Measurements from ENCODE around the gene PPP1R9A. TPM values are rescaled to one million over a fixed set of nuclear protein-coding genes. Genes with fewer than 3 reads are reported as not detected.

The PPP1R9A gene
- polyA plus RNA-seq, 3 donors, result not detected

DNA sequence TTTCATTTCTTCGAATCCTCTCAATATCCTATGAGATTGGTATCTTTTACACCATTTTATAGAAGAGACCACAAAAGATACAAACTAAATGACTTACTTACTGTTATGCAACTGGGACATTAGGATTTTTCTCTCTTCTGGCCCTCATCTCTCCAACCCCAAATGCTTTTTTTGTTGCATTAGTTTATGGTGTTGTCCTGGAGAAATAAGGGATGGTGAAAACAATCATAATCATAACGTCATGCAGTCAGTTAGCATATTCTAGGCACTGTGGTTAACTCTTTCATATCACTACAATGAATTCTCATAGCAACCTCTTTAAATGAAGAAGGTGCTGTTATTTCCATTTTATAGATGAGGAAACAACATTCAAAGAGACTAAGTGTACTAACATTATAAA is 312.3 kb downstream of the PPP1R9A start:
- H3K79me2 ChIP-seq (ENCODE audit: insufficient read depth, low read length), result no peaks in the 10 kb centered on the region
- Mint-ChIP-seq H3K9me3 (peaks cover 2 to 11% (median 8%) of the 10 kb centered on the region in 7 donors), H3K27me3 (ENCODE audit: low read depth in 3 of 3) (peaks cover 0 to 2% (median 0%) of the 10 kb centered on the region in 3 donors), H3K4me3 (no peak overlapping the region), H3K27ac (no peak overlapping the region), H3K4me1 (no peaks in the 10 kb centered on the region), H3K36me3 (no peaks in the 10 kb centered on the region)
- no peaks in the 10 kb centered on the region for H4K20me1 ChIP-seq (ENCODE audit: insufficient read depth, low read length)
- intact Hi-C loops (cut with micrococcal nuclease), result no loop called here
- DNase-seq, result no peak
- no peak overlapping the region for H3K4me3 ChIP-seq (replicated peaks in 1 of 3; ENCODE audit: low read depth in 2 of 3, low read length in 3 of 3)
- no peak overlapping the region for H3K4me2 ChIP-seq (replicated peaks; ENCODE audit: extremely low read depth, low read length, poor library complexity, severe bottlenecking)
- no peaks in the 10 kb centered on the region for H3K9me3 ChIP-seq (replicated peaks in 1 of 2; ENCODE audit: control insufficient read depth in 1 of 2, insufficient read depth in 1 of 2, low read length in 2 of 2)
- H3K27me3 ChIP-seq (ENCODE audit: control insufficient read depth in 2 of 2, insufficient read depth in 2 of 2, low read length in 2 of 2), result no peaks in the 10 kb centered on the region
- H3K9ac ChIP-seq (ENCODE audit: insufficient read depth, low read length, poor library complexity, severe bottlenecking), result no peak overlapping the region
- no peak overlapping the region for H2AFZ ChIP-seq (ENCODE audit: insufficient read depth, low read depth, low read length, poor library complexity, severe bottlenecking)
- no CpG with 5 or more reads among the region's 2 CpGs for WGBS (ENCODE audit: insufficient coverage)
- TF ChIP-seq, protein P1, sequence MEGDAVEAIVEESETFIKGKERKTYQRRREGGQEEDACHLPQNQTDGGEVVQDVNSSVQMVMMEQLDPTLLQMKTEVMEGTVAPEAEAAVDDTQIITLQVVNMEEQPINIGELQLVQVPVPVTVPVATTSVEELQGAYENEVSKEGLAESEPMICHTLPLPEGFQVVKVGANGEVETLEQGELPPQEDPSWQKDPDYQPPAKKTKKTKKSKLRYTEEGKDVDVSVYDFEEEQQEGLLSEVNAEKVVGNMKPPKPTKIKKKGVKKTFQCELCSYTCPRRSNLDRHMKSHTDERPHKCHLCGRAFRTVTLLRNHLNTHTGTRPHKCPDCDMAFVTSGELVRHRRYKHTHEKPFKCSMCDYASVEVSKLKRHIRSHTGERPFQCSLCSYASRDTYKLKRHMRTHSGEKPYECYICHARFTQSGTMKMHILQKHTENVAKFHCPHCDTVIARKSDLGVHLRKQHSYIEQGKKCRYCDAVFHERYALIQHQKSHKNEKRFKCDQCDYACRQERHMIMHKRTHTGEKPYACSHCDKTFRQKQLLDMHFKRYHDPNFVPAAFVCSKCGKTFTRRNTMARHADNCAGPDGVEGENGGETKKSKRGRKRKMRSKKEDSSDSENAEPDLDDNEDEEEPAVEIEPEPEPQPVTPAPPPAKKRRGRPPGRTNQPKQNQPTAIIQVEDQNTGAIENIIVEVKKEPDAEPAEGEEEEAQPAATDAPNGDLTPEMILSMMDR (IDR thresholded peaks at IDR 0.05), result no peak
- H3K27ac ChIP-seq (ENCODE audit: low read depth in 1 of 2, low read length in 2 of 2), result no peak overlapping the region
- no peaks in the 10 kb centered on the region for H3K36me3 ChIP-seq (replicated peaks in 1 of 2; ENCODE audit: control insufficient read depth in 1 of 2, insufficient read depth in 2 of 2, low read length in 2 of 2)
- no peaks in the 10 kb centered on the region for H3K4me1 ChIP-seq (ENCODE audit: control insufficient read depth in 1 of 2, insufficient read depth in 2 of 2, low read length in 2 of 2)

DNA sequence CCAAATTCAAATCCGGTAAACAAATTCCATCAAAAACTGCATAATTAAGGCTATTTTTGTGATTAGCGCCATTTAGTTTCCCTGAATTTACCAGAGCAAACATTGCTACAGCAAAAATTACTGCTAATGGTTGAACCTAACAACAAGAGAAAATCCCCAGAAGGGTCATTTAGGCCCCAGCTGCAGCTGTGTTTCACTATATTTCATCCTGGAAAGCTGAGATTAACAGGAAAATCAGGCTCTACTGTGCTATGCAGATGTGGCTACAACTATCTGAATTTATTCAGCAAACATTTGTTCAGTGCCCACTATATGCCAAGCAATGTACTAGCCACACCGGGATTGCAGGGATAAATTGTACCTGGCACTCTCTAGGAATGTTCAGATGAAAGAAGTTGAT is 312.9 kb downstream of the PPP1R9A start:
- H3K4me3 ChIP-seq (replicated peaks in 1 of 3; ENCODE audit: low read depth in 2 of 3, low read length in 3 of 3), result no peak overlapping the region
- WGBS (ENCODE audit: insufficient coverage), result 100% methylated on average over 1 of the region's 3 CpGs
- TF ChIP-seq, protein P1 (IDR thresholded peaks at IDR 0.05), result no peak
- no peak overlapping the region for H2AFZ ChIP-seq (ENCODE audit: insufficient read depth, low read depth, low read length, poor library complexity, severe bottlenecking)
- H3K4me1 ChIP-seq (ENCODE audit: control insufficient read depth in 1 of 2, insufficient read depth in 2 of 2, low read length in 2 of 2), result no peaks in the 10 kb centered on the region
- intact Hi-C loops (cut with micrococcal nuclease), result no loop called here
- H3K79me2 ChIP-seq (ENCODE audit: insufficient read depth, low read length), result no peaks in the 10 kb centered on the region
- Mint-ChIP-seq H3K27ac (no peak overlapping the region), H3K27me3 (ENCODE audit: low read depth in 3 of 3) (peaks cover 0 to 2% (median 0%) of the 10 kb centered on the region in 3 donors), H3K4me3 (no peak overlapping the region), H3K9me3 (peaks cover 0 to 11% (median 8%) of the 10 kb centered on the region in 7 donors), H3K36me3 (no peaks in the 10 kb centered on the region), H3K4me1 (no peaks in the 10 kb centered on the region)
- H3K4me2 ChIP-seq (replicated peaks; ENCODE audit: extremely low read depth, low read length, poor library complexity, severe bottlenecking), result no peak overlapping the region
- no peaks in the 10 kb centered on the region for H3K9me3 ChIP-seq (replicated peaks in 1 of 2; ENCODE audit: control insufficient read depth in 1 of 2, insufficient read depth in 1 of 2, low read length in 2 of 2)
- H4K20me1 ChIP-seq (ENCODE audit: insufficient read depth, low read length), result no peaks in the 10 kb centered on the region
- no peaks in the 10 kb centered on the region for H3K36me3 ChIP-seq (replicated peaks in 1 of 2; ENCODE audit: control insufficient read depth in 1 of 2, insufficient read depth in 2 of 2, low read length in 2 of 2)
- no peak for DNase-seq
- no peak overlapping the region for H3K9ac ChIP-seq (ENCODE audit: insufficient read depth, low read length, poor library complexity, severe bottlenecking)
- no peak overlapping the region for H3K27ac ChIP-seq (ENCODE audit: low read depth in 1 of 2, low read length in 2 of 2)
- no peaks in the 10 kb centered on the region for H3K27me3 ChIP-seq (ENCODE audit: control insufficient read depth in 2 of 2, insufficient read depth in 2 of 2, low read length in 2 of 2)
